Body of pancreas (tissue), 4 donors: ENCODE results near the gene FOXP1.

Experiments
- CTCF ChIP-seq, 7 experiments: fragments of 450-650 bp in 4 of 7; fragments of 200-600 bp in 3 of 7; sonication (generic) in 3 of 7; IDR thresholded peaks; one replicate each; pipeline ENCODE4 v1.5.1; 2016 to 2019; ENCODE audit warnings: antibody characterized with exemption in 7 of 7
- POLR2A ChIP-seq, 3 donors: fragments of 450-650 bp; IDR thresholded peaks; one replicate each; pipeline ENCODE4 v1.6.1; 2016; ENCODE audit warnings: antibody characterized with exemption in 3 of 3, mild to moderate bottlenecking in 2 of 3

- TF ChIP-seq CTCF (IDR thresholded peaks at IDR 0.05), result peak in 1 of 7 experiments; percentile 12
- no peak for TF ChIP-seq POLR2A (IDR thresholded peaks at IDR 0.05)
Observed at GRCh38 chr3:71585131-71585530, 1.6 kb upstream of the FOXP1 start.
